BJ (cell line): Measurements from ENCODE around the gene SERPINB7. TPM values are rescaled to one million over a fixed set of nuclear protein-coding genes. Genes with fewer than 3 reads are reported as not detected.

Source experiments
- CTCF ChIA-PET: fragments of 350-600 bp; formaldehyde crosslinking; extraction: SDS; loops from one replicate; lab custom pipeline; 2021; ENCODE audit warnings: antibody characterized with exemption, inconsistent platforms; lab: Yijun Ruan, JAX
- POLR2A ChIA-PET: fragments of 300-600 bp; sonication (Branson Sonifier 250); formaldehyde crosslinking; extraction: SDS; loops from one replicate; lab custom pipeline; 2021; ENCODE audit warnings: antibody characterized with exemption; lab: Charles Lee
- DNase-seq: peaks from one replicate; pipeline ENCODE4 v3.0.0-alpha.2; 2011; ENCODE audit warnings: low read depth
- H3K27me3 ChIP-seq: 2 replicates; pipeline ENCODE4 v1.6.0; 2011; ENCODE audit warnings: low read length; ENCODE audit not compliant: control insufficient read depth, insufficient read depth
- H3K36me3 ChIP-seq: 2 replicates; pipeline ENCODE4 v1.5.1; 2011; ENCODE audit warnings: low read length; ENCODE audit not compliant: control insufficient read depth, insufficient read depth
- H3K4me3 ChIP-seq: 2 replicates; pipeline ENCODE4 v1.5.1; 2011; ENCODE audit warnings: low read depth, mild to moderate bottlenecking, control low read depth, low read length
- CTCF ChIP-seq: IDR thresholded peaks from 2 replicates; pipeline ENCODE4 v1.5.1; 2011; ENCODE audit warnings: low read depth, mild to moderate bottlenecking, control low read depth, inconsistent platforms, low read length, moderate library complexity; ENCODE audit not compliant: insufficient read depth
- polyA plus RNA-seq: library from polyadenylated mRNA; depleted of rRNA; stranded (reverse); fragments of >200 nt; gene quantifications from 2 replicates; pipeline ENCODE4 v1.2.3, GENCODE V29; 2011

SERPINB7 gene
- polyA plus RNA-seq, 1 experiment = 149 TPM

DNA sequence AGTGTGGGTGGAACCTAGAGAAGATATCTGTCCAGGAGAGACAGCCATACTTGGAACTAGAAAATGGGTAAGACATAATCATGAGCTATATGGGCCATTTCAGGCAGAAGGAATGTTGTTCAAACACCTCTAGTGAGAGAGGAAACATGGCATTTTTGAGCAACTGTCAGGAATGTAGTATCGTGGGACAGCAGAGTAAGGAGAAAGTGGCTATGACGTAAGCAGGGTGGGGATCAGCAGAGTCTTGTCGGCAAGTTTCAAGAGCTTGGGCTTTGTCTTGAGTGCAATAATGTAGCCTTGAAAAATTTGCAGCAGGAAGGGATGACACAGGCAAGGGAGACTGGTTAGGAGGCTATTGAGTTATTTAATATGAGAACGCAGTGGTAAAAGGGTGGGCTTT lies 20.4 kb downstream of the SERPINB7 start:
- H3K4me3 ChIP-seq = no peak overlapping the region
- POLR2A ChIA-PET = no interaction called here
- H3K27me3 ChIP-seq = no peaks in the 10 kb centered on the region
- TF ChIP-seq CTCF = no peak
- DNase-seq = no peak
- CTCF ChIA-PET = interaction anchor here (0.6 to 1.5 kb wide), 3 partner anchors 24 to 60 kb away, joined by 3 to 4 read pairs (median 3); no protein-coding TSS in a partner anchor
- no peaks in the 10 kb centered on the region for H3K36me3 ChIP-seq

DNA sequence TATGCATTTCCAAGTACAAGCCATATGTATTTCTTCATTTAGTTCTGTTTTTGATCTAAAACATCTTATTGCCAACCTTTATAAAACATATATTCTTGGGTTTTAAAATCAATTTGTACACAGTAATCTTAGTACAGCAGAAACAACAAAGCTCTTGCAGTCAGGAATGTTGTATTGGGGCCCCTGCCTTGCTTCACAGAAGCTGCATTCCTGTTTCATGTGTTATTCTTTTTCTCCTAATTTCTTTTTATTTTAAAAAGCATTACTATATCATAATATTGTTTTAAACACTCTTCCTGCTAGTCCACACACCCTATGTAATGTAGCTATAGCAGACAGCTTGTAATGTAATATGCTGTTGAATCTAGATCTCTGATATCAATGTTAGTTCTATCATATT lies 24.0 kb downstream of the SERPINB7 start:
- no peak for DNase-seq
- POLR2A ChIA-PET = no interaction called here
- TF ChIP-seq CTCF = no peak
- H3K27me3 ChIP-seq = no peaks in the 10 kb centered on the region
- no peak overlapping the region for H3K4me3 ChIP-seq
- H3K36me3 ChIP-seq = peaks cover 2% of the 10 kb centered on the region; the same call in 1 of the 2 replicates
- CTCF ChIA-PET = interaction anchor here (0.6 kb wide), 1 partner anchor 284 kb away, joined by 3 read pairs; no protein-coding TSS in a partner anchor

DNA sequence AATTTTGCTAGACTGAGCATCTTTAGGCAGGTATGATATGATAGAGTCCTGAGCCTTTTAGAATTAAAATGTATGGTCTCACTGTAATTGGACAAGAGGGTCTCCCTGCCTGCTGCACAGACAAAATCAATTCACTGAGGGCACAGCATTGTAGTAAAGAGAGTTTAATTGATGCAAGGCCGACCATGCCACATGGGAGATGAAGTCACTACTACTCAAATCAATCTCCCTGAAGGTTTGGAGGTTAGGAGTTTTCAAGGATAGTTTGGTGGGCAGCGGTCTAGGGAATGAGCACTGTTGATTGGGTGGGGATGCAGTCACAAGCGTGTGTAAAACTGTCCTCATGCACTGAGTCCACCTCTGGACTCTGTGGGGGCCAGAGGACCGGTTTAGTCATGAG lies 26.1 kb downstream of the SERPINB7 start:
- H3K27me3 ChIP-seq = no peaks in the 10 kb centered on the region

GRCh38 chr18:63808125-63808524 lies 32.9 kb downstream of the SERPINB7 start:
- ChIA-PET POLR2A (no interaction called here), CTCF (no interaction called here)
- H3K4me3 ChIP-seq = no peak overlapping the region
- DNase-seq = no peak
- no peaks in the 10 kb centered on the region for H3K36me3 ChIP-seq
- no peak for TF ChIP-seq CTCF
- no peaks in the 10 kb centered on the region for H3K27me3 ChIP-seq

More for the DNA sequence above, 26.1 kb downstream of the SERPINB7 start:
- TF ChIP-seq CTCF = no peak
- no peak for DNase-seq
- H3K36me3 ChIP-seq = peaks cover 2% of the 10 kb centered on the region; the same call in 1 of the 2 replicates
- CTCF ChIA-PET = no interaction called here
- H3K4me3 ChIP-seq = no peak overlapping the region
- POLR2A ChIA-PET = no interaction called here

- ChIA-PET CTCF (interaction anchor here (0.7 to 0.8 kb wide), 2 partner anchors 26 to 76 kb away, joined by 3 to 4 read pairs; no protein-coding TSS in a partner anchor), POLR2A (interaction anchor here (0.8 to 1.8 kb wide), 3 partner anchors 13 to 76 kb away, joined by 3 to 6 read pairs (median 3); no protein-coding TSS in a partner anchor)
- no peak for TF ChIP-seq CTCF
Measured at GRCh38 chr18:63817441-63818051, 42.3 kb downstream of the SERPINB7 start.

More at GRCh38 chr18:63817441-63818051, 42.3 kb downstream of the SERPINB7 start:
- Histone ChIP-seq H3K27me3 (no peaks in the 10 kb centered on the region), H3K4me3 (no peak overlapping the region), H3K36me3 (no peaks in the 10 kb centered on the region)
- DNase-seq = peak; percentile 88
